H1 (cell line): ENCODE measurements around the gene GHRL. TPM values are rescaled to one million over a fixed set of nuclear protein-coding genes. Genes with fewer than 3 reads are reported as not detected.

Experiments used
- CTCF ChIA-PET: fragments of 300-600 bp; sonication (Branson Sonifier 250); formaldehyde crosslinking; loops from one replicate; lab custom pipeline; 2021; ENCODE audit not compliant: partially characterized antibody; lab: Charles Lee
- POLR2A ChIA-PET: fragments of 300-600 bp; sonication (Branson Sonifier 250); formaldehyde crosslinking; loops from one replicate; lab custom pipeline; 2021; ENCODE audit warnings: inconsistent platforms; ENCODE audit not compliant: partially characterized antibody; lab: Charles Lee
- DNase-seq, 2 experiments: peaks; one replicate each; pipeline versions ENCODE4 v3.0.0 to v3.0.0-alpha.2; 2010 to 2022; ENCODE audit warnings: low spot score in 2 of 2, low read depth in 1 of 2, mixed read lengths in 1 of 2
- FAIRE-seq: peaks from 2 replicates; lab custom pipeline; 2011; peaks lifted over from hg19 to GRCh38; lab: Jason Lieb, UNC
- H2AFZ ChIP-seq: 2 replicates; pipeline ENCODE4 v1.8.1; 2012; ENCODE audit warnings: low read length, inconsistent platforms
- H2AK5ac ChIP-seq: 2 replicates; pipeline ENCODE4 v1.6.1; 2013; ENCODE audit warnings: low read depth, low read length
- H2BK120ac ChIP-seq: replicated peaks from 2 replicates; pipeline ENCODE3; 2013; ENCODE audit warnings: low read depth, low read length, inconsistent platforms
- H2BK12ac ChIP-seq: 2 replicates; pipeline ENCODE4 v1.6.1; 2013; ENCODE audit warnings: low read depth, low read length
- H2BK15ac ChIP-seq: 2 replicates; pipeline ENCODE4 v1.6.1; 2013; ENCODE audit warnings: low read length
- H2BK20ac ChIP-seq: 2 replicates; pipeline ENCODE4 v1.6.1; 2013; ENCODE audit warnings: low read length
- H2BK5ac ChIP-seq: 2 replicates; pipeline ENCODE4 v1.6.1; 2013; ENCODE audit warnings: low read depth, low read length
- H3K14ac ChIP-seq: 2 replicates; pipeline ENCODE4 v1.6.1; 2013; ENCODE audit warnings: inconsistent platforms; ENCODE audit not compliant: insufficient read length
- H3K18ac ChIP-seq: 2 replicates; pipeline ENCODE4 v1.6.1; 2013; ENCODE audit warnings: low read length; ENCODE audit errors: extremely low read depth
- H3K23ac ChIP-seq: 2 replicates; pipeline ENCODE4 v1.6.1; 2013; ENCODE audit warnings: inconsistent platforms; ENCODE audit not compliant: insufficient read length
- H3K23me2 ChIP-seq: 2 replicates; pipeline ENCODE4 v1.6.1; 2013; ENCODE audit warnings: low read depth, low read length
- H3K27ac ChIP-seq: 2 replicates; pipeline ENCODE4 v1.6.1; 2011; ENCODE audit warnings: low read depth, low read length, inconsistent platforms
- H3K27me3 ChIP-seq, 4 experiments: replicated peaks in 1 of 4; 1 replicate in 1 of 4; 2 replicates in 3 of 4; pipeline versions ENCODE4 v1.6.1 to v1.8.1; 2011 to 2013; ENCODE audit warnings: low read length in 3 of 4, mild to moderate bottlenecking in 3 of 4, inconsistent platforms in 2 of 4, mixed read lengths in 2 of 4, moderate library complexity in 1 of 4; ENCODE audit not compliant: control insufficient read depth in 3 of 4, insufficient read depth in 3 of 4; ENCODE audit errors: extremely low read depth in 1 of 4
- H3K36me3 ChIP-seq, 4 experiments: 2 replicates each; pipeline versions ENCODE4 v1.6.1 to v1.8.1; 2011 to 2013; ENCODE audit warnings: mild to moderate bottlenecking in 4 of 4, low read length in 3 of 4, moderate library complexity in 2 of 4, control low read depth in 1 of 4, inconsistent platforms in 1 of 4; ENCODE audit not compliant: insufficient read depth in 4 of 4, control insufficient read depth in 2 of 4
- H3K4ac ChIP-seq: replicated peaks from 2 replicates; pipeline ENCODE3; 2013; ENCODE audit warnings: low read length, low read depth, mixed read lengths, inconsistent platforms; ENCODE audit not compliant: insufficient read length
- H3K4me1 ChIP-seq, 4 experiments: replicated peaks in 1 of 4; 1 replicate in 1 of 4; 2 replicates in 3 of 4; pipeline versions ENCODE4 v1.6.1 to v1.8.1; 2011 to 2013; ENCODE audit warnings: low read length in 3 of 4, inconsistent platforms in 2 of 4, mixed read lengths in 1 of 4; ENCODE audit not compliant: insufficient read depth in 4 of 4, control insufficient read depth in 3 of 4
- H3K4me2 ChIP-seq, 2 experiments: 2 replicates each; pipeline versions ENCODE4 v1.6.1 to v1.8.1; 2011 to 2013; ENCODE audit warnings: low read depth in 2 of 2, low read length in 2 of 2, control low read depth in 1 of 2, inconsistent platforms in 1 of 2, mild to moderate bottlenecking in 1 of 2; ENCODE audit not compliant: insufficient read depth in 1 of 2
- H3K4me3 ChIP-seq, 4 experiments: fragments of 200-600, 300-600 bp in 1 of 4; sonication (generic), shearing (Covaris generic), sonication (Bioruptor Twin) in 1 of 4; 2 replicates each; pipeline versions ENCODE4 v1.5.1 to v1.8.1; 2011 to 2016; ENCODE audit warnings: low read length in 4 of 4, low read depth in 3 of 4, control low read depth in 2 of 4, inconsistent platforms in 2 of 4, mild to moderate bottlenecking in 2 of 4, mixed read lengths in 1 of 4, moderate library complexity in 1 of 4; ENCODE audit not compliant: insufficient read depth in 2 of 4; ENCODE audit errors: extremely low read depth in 1 of 4
- H3K56ac ChIP-seq: replicated peaks from 2 replicates; pipeline ENCODE3; 2013; ENCODE audit warnings: low read depth, mild to moderate bottlenecking, mixed read lengths, low read length, inconsistent platforms; ENCODE audit not compliant: insufficient read length
- H3K79me1 ChIP-seq: 2 replicates; pipeline ENCODE4 v1.6.1; 2013; ENCODE audit warnings: low read depth, low read length, control low read depth
- H3K79me2 ChIP-seq, 2 experiments: 2 replicates each; pipeline versions ENCODE4 v1.6.1 to v1.8.1; 2012 to 2013; ENCODE audit warnings: low read length in 2 of 2, mild to moderate bottlenecking in 2 of 2, inconsistent platforms in 1 of 2; ENCODE audit not compliant: insufficient read depth in 2 of 2, control insufficient read depth in 1 of 2
- H3K9ac ChIP-seq, 4 experiments: replicated peaks in 1 of 4; 1 replicate in 1 of 4; 2 replicates in 3 of 4; pipeline versions ENCODE4 v1.6.1 to v1.8.1; 2011 to 2013; ENCODE audit warnings: low read depth in 3 of 4, low read length in 3 of 4, control low read depth in 2 of 4, mild to moderate bottlenecking in 2 of 4, moderate library complexity in 2 of 4, inconsistent platforms in 1 of 4; ENCODE audit errors: extremely low read depth in 1 of 4
- H3K9me3 ChIP-seq, 2 experiments: 2 replicates each; pipeline versions ENCODE4 v1.6.1 to v1.8.1; 2012 to 2013; ENCODE audit warnings: mild to moderate bottlenecking in 2 of 2, moderate library complexity in 2 of 2, control low read depth in 1 of 2, inconsistent platforms in 1 of 2, low read depth in 1 of 2, low read length in 1 of 2, mixed read lengths in 1 of 2; ENCODE audit not compliant: insufficient read depth in 2 of 2
- H4K20me1 ChIP-seq, 2 experiments: replicated peaks in 1 of 2; 2 replicates each; pipeline versions ENCODE3 to v1.8.1; 2011 to 2013; ENCODE audit warnings: inconsistent platforms in 2 of 2, low read length in 2 of 2, mild to moderate bottlenecking in 1 of 2; ENCODE audit not compliant: insufficient read depth in 2 of 2, control insufficient read depth in 1 of 2
- H4K5ac ChIP-seq: 2 replicates; pipeline ENCODE4 v1.6.1; 2013; ENCODE audit warnings: low read length, low read depth, mixed read lengths, inconsistent platforms; ENCODE audit not compliant: insufficient read length
- H4K8ac ChIP-seq: 2 replicates; pipeline ENCODE4 v1.8.0; 2013; ENCODE audit warnings: mild to moderate bottlenecking, moderate library complexity, low read length, inconsistent platforms; ENCODE audit not compliant: insufficient read depth; ENCODE audit errors: extremely low read depth
- H4K91ac ChIP-seq: replicated peaks from 2 replicates; pipeline ENCODE3; 2013; ENCODE audit warnings: low read length, mixed read lengths, inconsistent platforms; ENCODE audit not compliant: insufficient read length
- ASH2L ChIP-seq: fragments of 200-600, 300-600 bp; sonication (generic); IDR thresholded peaks from one replicate; pipeline ENCODE4 v1.7.1; 2017; ENCODE audit warnings: low read length
- BCL11A ChIP-seq, 2 experiments: IDR thresholded peaks; one replicate each; pipeline ENCODE4 v1.6.1; 2011; ENCODE audit warnings: low read depth in 2 of 2, low read length in 2 of 2, mild to moderate bottlenecking in 2 of 2
- CHD2 ChIP-seq: IDR thresholded peaks from 2 replicates; pipeline ENCODE4 v1.6.1; 2012; ENCODE audit warnings: low read length, improper control_type of control experiment
- GABPA ChIP-seq: IDR thresholded peaks from 2 replicates; pipeline ENCODE4 v1.6.1; 2011; ENCODE audit warnings: mild to moderate bottlenecking, low read length, moderate library complexity, borderline replicate concordance; ENCODE audit not compliant: insufficient read depth
- JUND ChIP-seq: IDR thresholded peaks from 2 replicates; pipeline ENCODE4 v1.6.1; 2011; ENCODE audit warnings: mild to moderate bottlenecking, improper control_type of control experiment, low read length
- SIX5 ChIP-seq: IDR thresholded peaks from 2 replicates; pipeline ENCODE4 v1.6.1; 2011; ENCODE audit warnings: mild to moderate bottlenecking, low read depth, low read length
- SP2 ChIP-seq: IDR thresholded peaks from 2 replicates; pipeline ENCODE4 v1.6.1; 2012; ENCODE audit warnings: mild to moderate bottlenecking, low read length, inconsistent platforms
- WGBS, 2 experiments: shearing (Covaris generic) in 1 of 2; methylation state at CpG; one replicate each; pipeline versions ENCODE4 v1.1.6 to v1.1.7; 2013 to 2015; ENCODE audit warnings: low lambda C conversion rate in 2 of 2, mixed read lengths in 2 of 2, inconsistent platforms in 1 of 2, low coverage in 1 of 2, missing lambda C conversion rate in 1 of 2; ENCODE audit not compliant: insufficient replicate concordance in 2 of 2, insufficient coverage in 1 of 2, insufficient read length in 1 of 2; ENCODE audit errors: extremely low coverage in 1 of 2, missing lambda C conversion rate in 1 of 2; 5-methylcytosine and 5-hydroxymethylcytosine counted together
- polyA plus RNA-seq, 7 experiments: library from polyadenylated mRNA; depleted of rRNA in 3 of 7; stranded (reverse) in 5 of 7; unstranded in 2 of 7; fragments of >200 nt in 5 of 7; fragments of 200-250 nt in 2 of 7; gene quantifications; 1 replicate in 5 of 7; 2 replicates in 1 of 7; 4 replicates in 1 of 7; pipeline versions ENCODE4 v1.2.1 to v1.2.3, GENCODE V29; 2011 to 2013; ENCODE audit warnings: missing spikeins in 2 of 7, mixed read lengths in 2 of 7
- total RNA-seq: library from RNA; stranded (reverse); fragmentation: NEBNext Ultra II Directional; extraction: Animal tissue kit (Norgen Biotek cat#: 25700); gene quantifications from 2 replicates; pipeline ENCODE4 v1.2.1, GENCODE V29; 2021

GHRL gene
- total and polyA plus RNA-seq, 2 of the 8 experiments (the other 6 are each of a cell fraction or from before 2014, with no cell fraction given): 0.32 to 0.35 TPM

DNA sequence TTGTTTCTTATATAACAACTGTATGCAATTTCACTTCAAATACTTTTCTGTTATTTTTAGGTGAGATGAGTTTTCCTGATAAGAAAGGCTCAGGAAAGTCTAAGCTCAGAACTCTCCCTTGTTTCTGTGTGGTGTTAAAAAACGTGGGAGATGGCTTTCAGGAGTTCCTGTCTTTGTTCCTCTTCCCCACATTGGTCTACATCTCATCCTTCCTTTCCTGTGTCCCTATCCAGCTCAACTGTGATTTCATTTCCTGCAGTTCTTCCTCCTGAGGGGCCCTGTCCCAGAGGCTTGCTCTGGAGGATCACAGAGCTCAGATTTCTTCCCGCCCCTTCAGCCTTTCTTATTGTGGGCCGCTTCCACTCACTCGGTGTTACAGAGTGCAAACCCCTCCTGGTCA lies 17.0 kb upstream of the GHRL start:
- Histone ChIP-seq H4K8ac (no peak overlapping the region), H2AK5ac (no peak overlapping the region), H3K79me2 (no peaks in the 10 kb centered on the region), H2BK20ac (no peak overlapping the region), H3K4me3 (no peak overlapping the region), H4K5ac (no peak overlapping the region), H4K20me1 (peaks cover 2 to 3% of the 10 kb centered on the region in 2 experiments), H2BK15ac (no peak overlapping the region), H2BK120ac (no peak overlapping the region), H3K27me3 (no peaks in the 10 kb centered on the region), H2BK12ac (no peak overlapping the region), H3K9ac (no peak overlapping the region), H3K27ac (no peak overlapping the region), H3K9me3 (no peaks in the 10 kb centered on the region), H3K4ac (no peak overlapping the region), H3K23ac (no peak overlapping the region), H4K91ac (no peak overlapping the region), H3K18ac (no peak overlapping the region), H3K56ac (no peak overlapping the region), H2AFZ (no peak overlapping the region), H3K36me3 (peaks cover 17 to 66% (median 44%) of the 10 kb centered on the region in 4 experiments), H3K79me1 (no peaks in the 10 kb centered on the region), H3K23me2 (no peaks in the 10 kb centered on the region), H2BK5ac (no peak overlapping the region), H3K4me1 (no peaks in the 10 kb centered on the region), H3K14ac (no peak overlapping the region), H3K4me2 (no peak overlapping the region)
- 85% methylated on average over 4 of the region's 4 CpGs; no CpG with 5 or more reads in 1 of the 2 experiments for WGBS, 2 experiments
- POLR2A ChIA-PET: interaction anchor here (0.7 to 3.8 kb wide), 3 partner anchors 10 to 162 kb away, joined by 3 to 20 read pairs (median 4); partner anchors contain the start of gene SEC13
- FAIRE-seq (no peak), DNase-seq (no peak)
- CTCF ChIA-PET: no interaction called here
- TF ChIP-seq CHD2: no peak
- TF ChIP-seq JUND: no peak
- no peak for TF ChIP-seq ASH2L
- no peak for TF ChIP-seq GABPA
- TF ChIP-seq SIX5: no peak
- no peak for TF ChIP-seq SP2
- TF ChIP-seq BCL11A (IDR thresholded peaks at IDR 0.05; ENCODE audit: low read depth in 2 of 2, low read length in 2 of 2): no peak
